DMS153 treated with DMSO at 0.1 percent for 48 hours (cell line): Measurements from ENCODE around the gene AP2A1.
"Not testable (repeated sequence)": the region's sequence is repeated elsewhere in the genome, so short reads cannot be mapped to it uniquely, and the experiment has no call there.

ENCODE experiments used
- DNase-seq: peaks from one replicate; lab custom pipeline; 2025; ENCODE audit not compliant: unreplicated experiment; lab: John Stamatoyannopoulos, UW

Gene AP2A1

GRCh38 chr19:49766930-49767299 lies at the start of gene AP2A1:
Gene AP2A1 (plus strand): TSS chr19:49767001. CDS start chr19:49767134, 133 bp downstream.
- no peak for DNase-seq

GRCh38 chr19:49718511-49718910 lies 48.3 kb upstream of the AP2A1 start:
- no peak for DNase-seq

GRCh38 chr19:49718991-49719390 lies 47.8 kb upstream of the AP2A1 start:
- no peak for DNase-seq

- DNase-seq, result not testable (repeated sequence)
These were observed 47.4 kb upstream of the AP2A1 start for GRCh38 chr19:49719420-49719819.

GRCh38 chr19:49727217-49728030 lies 39.4 kb upstream of the AP2A1 start:
- DNase-seq, result no peak

- DNase-seq, result no peak
These were observed 36.6 kb upstream of the AP2A1 start for GRCh38 chr19:49730166-49730565.

GRCh38 chr19:49738268-49738667 lies 28.5 kb upstream of the AP2A1 start:
- DNase-seq, result no peak

GRCh38 chr19:49739098-49739497 lies 27.7 kb upstream of the AP2A1 start:
- no peak for DNase-seq

GRCh38 chr19:49739933-49740332 lies 26.9 kb upstream of the AP2A1 start:
- no peak for DNase-seq

GRCh38 chr19:49741210-49741844 lies 25.5 kb upstream of the AP2A1 start:
- no peak for DNase-seq

- no peak for DNase-seq
These were observed 21.8 kb upstream of the AP2A1 start for GRCh38 chr19:49744946-49745381.

- no peak for DNase-seq
These were observed 20.4 kb upstream of the AP2A1 start for GRCh38 chr19:49746206-49746958.

- no peak for DNase-seq
These were observed 17.6 kb upstream of the AP2A1 start for GRCh38 chr19:49749055-49749716.

- DNase-seq, result no peak
These were observed 17.0 kb upstream of the AP2A1 start for GRCh38 chr19:49749771-49750170.

GRCh38 chr19:49752701-49753100 lies 14.1 kb upstream of the AP2A1 start:
- no peak for DNase-seq

GRCh38 chr19:49755956-49756355 lies 10.8 kb upstream of the AP2A1 start:
- DNase-seq, result no peak

GRCh38 chr19:49758292-49758691 lies 8.5 kb upstream of the AP2A1 start:
- no peak for DNase-seq

- no peak for DNase-seq
These were observed 5.6 kb upstream of the AP2A1 start for GRCh38 chr19:49761249-49761624.

- no peak for DNase-seq
These were observed 5.0 kb upstream of the AP2A1 start for GRCh38 chr19:49761625-49762311.

- no peak for DNase-seq
These were observed 3.6 kb upstream of the AP2A1 start, which contains the start of gene TSKS for GRCh38 chr19:49763230-49763629. Gene TSKS (minus strand): TSS chr19:49763306. CDS start chr19:49763247, 59 bp downstream.

GRCh38 chr19:49764341-49764740 lies 2.5 kb upstream of the AP2A1 start:
- DNase-seq, result no peak
